ENCODE results near the gene CRY2. TPM values are rescaled to one million over a fixed set of nuclear protein-coding genes. Genes with fewer than 3 reads are reported as not detected.

Gene CRY2
- total RNA-seq, 1 donor from 2014 or later: 56.8 TPM

DNA sequence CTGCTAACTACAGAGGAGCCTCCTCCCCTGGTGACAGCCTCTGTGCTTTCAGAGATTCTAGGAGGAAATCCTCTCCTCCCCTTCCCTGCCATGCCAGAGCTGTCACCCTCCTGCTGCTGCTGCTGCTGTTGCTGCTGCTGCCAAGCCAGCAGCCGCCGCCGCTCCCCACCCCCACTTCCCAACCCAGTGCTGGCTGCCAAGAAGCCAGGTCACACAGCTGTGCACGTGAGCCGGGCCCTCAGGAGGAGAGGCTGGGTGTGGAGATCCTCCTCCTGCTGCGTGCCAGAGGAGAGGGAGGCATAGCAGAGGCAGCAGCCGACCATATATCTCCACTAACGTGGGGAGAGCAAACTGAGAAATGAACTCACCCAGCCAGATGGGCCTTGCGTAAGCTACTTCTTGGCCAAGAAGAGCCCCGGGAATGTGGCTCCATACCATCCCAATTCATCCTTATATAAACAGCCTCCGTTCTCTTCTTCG, 12.4 kb downstream of the CRY2 start:
- ChIA-PET POLR2A (no interaction called here), CTCF (no interaction called here)
- no peaks in the 10 kb centered on the region for H3K27me3 Mint-ChIP-seq
- DNase-seq: no peak
- no peak for ATAC-seq (ENCODE audit: low read depth)
- peaks cover 85% of the 10 kb centered on the region for H3K36me3 Mint-ChIP-seq (ENCODE audit: low read depth)
- intact Hi-C loops (cut with micrococcal nuclease): no loop called here
- no peak overlapping the region for H3K4me3 Mint-ChIP-seq
- peaks cover 2% of the 10 kb centered on the region for H3K4me1 Mint-ChIP-seq
- no peaks in the 10 kb centered on the region for H3K9me3 Mint-ChIP-seq
- TF ChIP-seq, protein P1, sequence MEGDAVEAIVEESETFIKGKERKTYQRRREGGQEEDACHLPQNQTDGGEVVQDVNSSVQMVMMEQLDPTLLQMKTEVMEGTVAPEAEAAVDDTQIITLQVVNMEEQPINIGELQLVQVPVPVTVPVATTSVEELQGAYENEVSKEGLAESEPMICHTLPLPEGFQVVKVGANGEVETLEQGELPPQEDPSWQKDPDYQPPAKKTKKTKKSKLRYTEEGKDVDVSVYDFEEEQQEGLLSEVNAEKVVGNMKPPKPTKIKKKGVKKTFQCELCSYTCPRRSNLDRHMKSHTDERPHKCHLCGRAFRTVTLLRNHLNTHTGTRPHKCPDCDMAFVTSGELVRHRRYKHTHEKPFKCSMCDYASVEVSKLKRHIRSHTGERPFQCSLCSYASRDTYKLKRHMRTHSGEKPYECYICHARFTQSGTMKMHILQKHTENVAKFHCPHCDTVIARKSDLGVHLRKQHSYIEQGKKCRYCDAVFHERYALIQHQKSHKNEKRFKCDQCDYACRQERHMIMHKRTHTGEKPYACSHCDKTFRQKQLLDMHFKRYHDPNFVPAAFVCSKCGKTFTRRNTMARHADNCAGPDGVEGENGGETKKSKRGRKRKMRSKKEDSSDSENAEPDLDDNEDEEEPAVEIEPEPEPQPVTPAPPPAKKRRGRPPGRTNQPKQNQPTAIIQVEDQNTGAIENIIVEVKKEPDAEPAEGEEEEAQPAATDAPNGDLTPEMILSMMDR (IDR thresholded peaks at IDR 0.05): no peak
- H3K27ac Mint-ChIP-seq: no peak overlapping the region

GRCh38 chr11:45860348-45860747, 13.1 kb downstream of the CRY2 start:
- no peak for DNase-seq
- CTCF ChIA-PET: interaction anchor here (1.0 kb wide), 1 partner anchor 12 kb away, joined by 3 read pairs; no protein-coding TSS in a partner anchor
- TF ChIP-seq, protein P1 (IDR thresholded peaks at IDR 0.05): no peak

GRCh38 chr11:45860764-45861510, 13.7 kb downstream of the CRY2 start:
- H3K9me3 Mint-ChIP-seq: no peaks in the 10 kb centered on the region
- peaks cover 88% of the 10 kb centered on the region for H3K36me3 Mint-ChIP-seq (ENCODE audit: low read depth)
- ChIA-PET POLR2A (interaction anchor here (0.8 kb wide), 1 partner anchor 14 kb away, joined by 3 read pairs; the partner anchor contains the start of gene CRY2), CTCF (interaction anchor here (1.0 kb wide), 2 partner anchors 11 to 104 kb away, joined by 3 read pairs; no protein-coding TSS in a partner anchor)
- ATAC-seq (ENCODE audit: low read depth) (no peak), DNase-seq (no peak)
- H3K27me3 Mint-ChIP-seq: no peaks in the 10 kb centered on the region
- H3K27ac Mint-ChIP-seq: no peak overlapping the region
- H3K4me3 Mint-ChIP-seq: no peak overlapping the region
- intact Hi-C loops (cut with micrococcal nuclease): no loop called here
- no peaks in the 10 kb centered on the region for H3K4me1 Mint-ChIP-seq
- TF ChIP-seq, protein P1 (IDR thresholded peaks at IDR 0.05): no peak

More at GRCh38 chr11:45860348-45860747, 13.1 kb downstream of the CRY2 start:
- Mint-ChIP-seq H3K27ac (no peak overlapping the region), H3K9me3 (no peaks in the 10 kb centered on the region), H3K4me3 (no peak overlapping the region), H3K27me3 (no peaks in the 10 kb centered on the region), H3K4me1 (no peaks in the 10 kb centered on the region), H3K36me3 (ENCODE audit: low read depth) (peaks cover 88% of the 10 kb centered on the region)
- POLR2A ChIA-PET: interaction anchor here (0.8 kb wide), 1 partner anchor 13 kb away, joined by 3 read pairs; the partner anchor contains the start of gene CRY2
- intact Hi-C loops (cut with micrococcal nuclease): no loop called here
- no peak for ATAC-seq (ENCODE audit: low read depth)

GRCh38 chr11:45864041-45864440, 16.8 kb downstream of the CRY2 start:
- Mint-ChIP-seq H3K9me3 (no peaks in the 10 kb centered on the region), H3K27me3 (no peaks in the 10 kb centered on the region), H3K4me1 (no peaks in the 10 kb centered on the region), H3K36me3 (ENCODE audit: low read depth) (peaks cover 93% of the 10 kb centered on the region), H3K4me3 (no peak overlapping the region), H3K27ac (no peak overlapping the region)
- ChIA-PET CTCF (no interaction called here), POLR2A (no interaction called here)
- TF ChIP-seq, protein P1 (IDR thresholded peaks at IDR 0.05): no peak
- DNase-seq: no peak
- no peak for ATAC-seq (ENCODE audit: low read depth)
- intact Hi-C loops (cut with micrococcal nuclease): no loop called here

GRCh38 chr11:45869551-45869950, 22.3 kb downstream of the CRY2 start:
- intact Hi-C loops (cut with micrococcal nuclease): no loop called here
- no peak for ATAC-seq (ENCODE audit: low read depth)
- no peak overlapping the region for H3K27ac Mint-ChIP-seq
- no peaks in the 10 kb centered on the region for H3K4me1 Mint-ChIP-seq
- TF ChIP-seq, protein P1 (IDR thresholded peaks at IDR 0.05): no peak
- POLR2A ChIA-PET: interaction anchor here (0.6 kb wide), 1 partner anchor 160 kb away, joined by 5 read pairs; no protein-coding TSS in a partner anchor
- peaks cover 94% of the 10 kb centered on the region for H3K36me3 Mint-ChIP-seq (ENCODE audit: low read depth)
- DNase-seq: no peak
- no peaks in the 10 kb centered on the region for H3K27me3 Mint-ChIP-seq
- CTCF ChIA-PET: interaction anchor here (7.0 kb wide), 1 partner anchor 138 kb away, joined by 78 read pairs; no protein-coding TSS in a partner anchor
- no peaks in the 10 kb centered on the region for H3K9me3 Mint-ChIP-seq
- H3K4me3 Mint-ChIP-seq: no peak overlapping the region
